NT2/D1 (cell line): ENCODE results near the gene AKT3.

ENCODE experiments used
- YY1 ChIP-seq: IDR thresholded peaks from 2 replicates; pipeline ENCODE4 v1.6.1; 2011; ENCODE audit not compliant: insufficient read length, insufficient read depth
- ZNF274 ChIP-seq: IDR thresholded peaks from 2 replicates; pipeline ENCODE4 v1.6.1; 2011; ENCODE audit warnings: mild to moderate bottlenecking, low read depth, low read length

DNA sequence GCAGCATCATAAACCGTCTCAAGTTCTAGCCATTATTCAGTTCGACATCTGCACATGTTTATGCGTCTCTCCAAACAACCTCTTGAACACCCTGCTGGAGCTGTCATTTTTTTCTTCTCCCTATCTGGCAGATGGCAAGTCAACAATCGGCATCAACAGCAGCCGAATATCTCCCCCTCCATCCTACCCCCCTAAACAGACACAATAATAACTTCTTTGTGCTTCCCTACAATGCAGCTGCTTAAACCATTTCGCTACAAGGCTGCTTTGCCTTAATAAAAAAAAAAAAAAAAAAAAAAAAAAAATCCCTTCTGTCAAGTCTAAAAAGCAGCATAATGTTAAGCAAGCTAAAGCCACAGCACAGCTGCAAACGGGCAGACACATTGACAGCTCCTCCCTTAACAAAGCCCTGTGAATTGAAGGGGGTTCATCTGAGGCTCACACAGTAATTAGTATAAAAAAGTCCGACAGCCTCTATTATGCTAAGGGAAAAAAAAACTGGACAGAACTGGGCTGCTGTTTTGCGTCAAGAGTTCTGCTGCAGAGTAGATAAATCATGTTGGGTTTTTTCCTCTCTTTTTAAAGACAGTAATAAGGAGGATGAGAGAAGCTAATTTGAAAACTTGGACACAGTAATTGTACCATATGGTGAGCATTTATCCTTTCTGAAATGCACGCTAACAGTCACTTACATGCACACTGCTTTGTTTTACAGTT, 136.4 kb downstream of the AKT3 start:
- no peak for TF ChIP-seq ZNF274
- TF ChIP-seq YY1 = no peak
